Neuronal stem cell (in vitro differentiated cells): Measurements from ENCODE around the gene GAD1.

Source experiments
- DNase-seq: peaks from one replicate; pipeline ENCODE4 v3.0.0-alpha.2; 2013; ENCODE audit warnings: low spot score
- H2AFZ ChIP-seq: one replicate; pipeline ENCODE4 v1.6.1; 2013; ENCODE audit warnings: mild to moderate bottlenecking, low read length, inconsistent platforms
- H2AK5ac ChIP-seq: 2 replicates; pipeline ENCODE4 v1.6.1; 2013; ENCODE audit warnings: low read depth, mild to moderate bottlenecking, inconsistent platforms, low read length, moderate library complexity, mixed read lengths
- H2BK120ac ChIP-seq: 2 replicates; pipeline ENCODE4 v1.6.1; 2013; ENCODE audit warnings: low read depth, mild to moderate bottlenecking, inconsistent platforms, low read length, moderate library complexity, mixed read lengths
- H2BK12ac ChIP-seq: one replicate; pipeline ENCODE4 v1.6.1; 2013; ENCODE audit warnings: low read length, inconsistent platforms
- H2BK15ac ChIP-seq: 2 replicates; pipeline ENCODE4 v1.6.1; 2013; ENCODE audit warnings: mild to moderate bottlenecking, low read length, inconsistent platforms, mixed read lengths
- H2BK5ac ChIP-seq: one replicate; pipeline ENCODE4 v1.6.1; 2013; ENCODE audit warnings: inconsistent platforms, mild to moderate bottlenecking, low read length, moderate library complexity
- H3K14ac ChIP-seq: one replicate; pipeline ENCODE4 v1.6.1; 2013; ENCODE audit warnings: low read length, inconsistent platforms
- H3K18ac ChIP-seq: 2 replicates; pipeline ENCODE4 v1.6.1; 2013; ENCODE audit warnings: low read length, inconsistent platforms
- H3K23ac ChIP-seq: 2 replicates; pipeline ENCODE4 v1.6.1; 2013; ENCODE audit warnings: low read depth, mild to moderate bottlenecking, mixed read lengths, low read length, inconsistent platforms; ENCODE audit not compliant: poor library complexity
- H3K27ac ChIP-seq: replicated peaks from 3 replicates; pipeline ENCODE4 v1.5.1; 2013; ENCODE audit warnings: low read length, inconsistent platforms
- H3K27me3 ChIP-seq, 3 experiments: 2 replicates each; pipeline ENCODE4 v1.6.1; 2013; ENCODE audit warnings: low read length in 3 of 3, mild to moderate bottlenecking in 2 of 3, inconsistent platforms in 1 of 3, low read depth in 1 of 3, mixed read lengths in 1 of 3, moderate library complexity in 1 of 3; ENCODE audit not compliant: control insufficient read depth in 3 of 3, insufficient read depth in 3 of 3
- H3K36me3 ChIP-seq, 2 donors: replicated peaks in 1 of 2; 2 replicates each; pipeline ENCODE4 v1.6.1; 2013; ENCODE audit warnings: low read length in 2 of 2; ENCODE audit not compliant: control insufficient read depth in 2 of 2, insufficient read depth in 2 of 2
- H3K4ac ChIP-seq: 2 replicates; pipeline ENCODE4 v1.6.1; 2013; ENCODE audit warnings: inconsistent platforms, mild to moderate bottlenecking, low read length, moderate library complexity
- H3K4me1 ChIP-seq, 2 donors: 1 replicate in 1 of 2; 2 replicates in 1 of 2; pipeline ENCODE4 v1.6.1; 2013; ENCODE audit warnings: low read length in 2 of 2, low read depth in 1 of 2; ENCODE audit not compliant: control insufficient read depth in 2 of 2, insufficient read depth in 1 of 2
- H3K4me2 ChIP-seq: one replicate; pipeline ENCODE4 v1.6.1; 2013; ENCODE audit warnings: mild to moderate bottlenecking, low read length, inconsistent platforms; ENCODE audit not compliant: insufficient read depth, poor library complexity, severe bottlenecking
- H3K4me3 ChIP-seq, 2 donors: 2 replicates each; pipeline ENCODE4 v1.5.1; 2013; ENCODE audit warnings: low read length in 2 of 2, mild to moderate bottlenecking in 2 of 2, inconsistent platforms in 1 of 2, moderate library complexity in 1 of 2
- H3K79me1 ChIP-seq: one replicate; pipeline ENCODE4 v1.6.1; 2013; ENCODE audit warnings: low read depth, mild to moderate bottlenecking, inconsistent platforms, low read length, moderate library complexity
- H3K9ac ChIP-seq: one replicate; pipeline ENCODE4 v1.6.1; 2013; ENCODE audit warnings: mild to moderate bottlenecking, low read depth, low read length, inconsistent platforms; ENCODE audit not compliant: poor library complexity
- H3K9me3 ChIP-seq, 2 donors: replicated peaks in 1 of 2; 2 replicates each; pipeline versions ENCODE3 to v1.6.1; 2013; ENCODE audit warnings: low read length in 2 of 2, mild to moderate bottlenecking in 2 of 2, inconsistent platforms in 1 of 2, low read depth in 1 of 2, mixed read lengths in 1 of 2, moderate library complexity in 1 of 2; ENCODE audit not compliant: control insufficient read depth in 2 of 2, insufficient read depth in 1 of 2
- H4K8ac ChIP-seq: one replicate; pipeline ENCODE4 v1.6.1; 2013; ENCODE audit warnings: low read depth, mild to moderate bottlenecking, inconsistent platforms, low read length, moderate library complexity
- H4K91ac ChIP-seq: one replicate; pipeline ENCODE4 v1.6.1; 2013; ENCODE audit warnings: low read length, low read depth, mild to moderate bottlenecking, inconsistent platforms; ENCODE audit not compliant: poor library complexity
- WGBS, 2 donors: extraction: QIAGEN DNeasy Blood & Tissue Kit; methylation state at CpG; one replicate each; pipeline ENCODE4 v1.1.7; 2013; ENCODE audit warnings: missing lambda C conversion rate in 2 of 2, mixed read lengths in 1 of 2; ENCODE audit not compliant: insufficient read length in 2 of 2, insufficient replicate concordance in 1 of 2; ENCODE audit errors: extremely low coverage in 2 of 2; 5-methylcytosine and 5-hydroxymethylcytosine counted together

The GAD1 gene

GRCh38 chr2:170814533-170815230 is 2.0 kb upstream of the GAD1 start:
- H3K79me1 ChIP-seq, result no peaks in the 10 kb centered on the region
- H2AFZ ChIP-seq, result no peak overlapping the region
- no peak overlapping the region for H4K8ac ChIP-seq
- H2BK12ac ChIP-seq, result no peak overlapping the region
- H3K36me3 ChIP-seq, result no peaks in the 10 kb centered on the region
- WGBS, 2 donors, result no CpG with 5 or more reads among the region's 31 CpGs
- no peak overlapping the region for H4K91ac ChIP-seq
- peak overlapping the region; percentile 37 for H3K23ac ChIP-seq
- no peak for DNase-seq
- H2BK120ac ChIP-seq, result no peak overlapping the region
- H2BK15ac ChIP-seq, result no peak overlapping the region
- no peak overlapping the region for H3K4me2 ChIP-seq
- no peak overlapping the region for H3K9ac ChIP-seq
- no peak overlapping the region for H2BK5ac ChIP-seq
- no peak overlapping the region for H3K27ac ChIP-seq
- peak overlapping the region; percentile 48 for H3K18ac ChIP-seq
- H2AK5ac ChIP-seq, result no peak overlapping the region
- peaks cover 32 to 68% (median 67%) of the 10 kb centered on the region in 3 experiments for H3K27me3 ChIP-seq
- no peak overlapping the region for H3K14ac ChIP-seq
- H3K4ac ChIP-seq, result no peak overlapping the region
- no peak overlapping the region for H3K4me3 ChIP-seq
- H3K4me1 ChIP-seq, result peaks cover 16 to 18% of the 10 kb centered on the region in 2 donors
- H3K9me3 ChIP-seq, result no peaks in the 10 kb centered on the region

DNA sequence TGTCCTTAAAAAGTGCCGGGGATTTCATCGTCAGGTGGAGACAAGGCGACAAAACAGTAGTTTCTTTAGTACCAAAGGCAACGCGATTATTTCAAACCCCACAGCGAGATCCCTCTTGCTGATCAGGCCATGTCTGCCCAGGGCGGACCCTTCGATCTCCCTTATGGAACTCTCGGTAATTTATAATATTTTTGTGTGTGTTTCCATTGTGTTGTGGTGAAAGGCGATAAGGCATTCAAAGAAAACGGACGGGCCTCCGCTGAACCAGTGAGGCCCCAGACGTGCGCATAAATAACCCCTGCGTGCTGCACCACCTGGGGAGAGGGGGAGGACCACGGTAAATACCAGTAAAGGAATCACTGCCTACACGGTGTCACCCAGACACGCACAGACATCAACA is 1.4 kb upstream of the GAD1 start:
- Histone ChIP-seq H2BK5ac (no peak overlapping the region), H3K27me3 (peaks cover 36 to 74% (median 73%) of the 10 kb centered on the region in 3 experiments), H2AFZ (no peak overlapping the region), H3K36me3 (no peaks in the 10 kb centered on the region), H3K4ac (no peak overlapping the region), H3K4me1 (peaks cover 17 to 18% of the 10 kb centered on the region in 2 donors), H3K14ac (no peak overlapping the region), H2BK120ac (no peak overlapping the region), H3K79me1 (no peaks in the 10 kb centered on the region), H3K18ac (peak overlapping the region; percentile 48), H3K9ac (no peak overlapping the region), H3K4me2 (peak overlapping the region; percentile 95), H4K8ac (no peak overlapping the region), H3K9me3 (no peaks in the 10 kb centered on the region), H2AK5ac (no peak overlapping the region), H3K27ac (no peak overlapping the region), H2BK15ac (no peak overlapping the region), H3K4me3 (no peak overlapping the region), H3K23ac (peak overlapping the region; percentile 37), H2BK12ac (no peak overlapping the region), H4K91ac (no peak overlapping the region)
- no CpG with 5 or more reads among the region's 19 CpGs for WGBS, 2 donors
- DNase-seq, result no peak

- H4K91ac ChIP-seq, result no peak overlapping the region
- H3K27ac ChIP-seq, result no peak overlapping the region
- H3K4me1 ChIP-seq, result peaks cover 17 to 18% of the 10 kb centered on the region in 2 donors
- peak overlapping the region; percentile 45 for H3K18ac ChIP-seq
- no peak overlapping the region for H3K23ac ChIP-seq
- peak overlapping the region; percentile 95 for H3K4me2 ChIP-seq
- no peaks in the 10 kb centered on the region for H3K79me1 ChIP-seq
- no peak overlapping the region for H3K4me3 ChIP-seq
- peaks cover 0 to 3% of the 10 kb centered on the region in 2 donors for H3K9me3 ChIP-seq
- no peak overlapping the region for H2BK15ac ChIP-seq
- WGBS, 2 donors, result no CpG with 5 or more reads among the region's 52 CpGs
- H2BK5ac ChIP-seq, result no peak overlapping the region
- no peak overlapping the region for H3K4ac ChIP-seq
- no peak overlapping the region for H2BK12ac ChIP-seq
- no peaks in the 10 kb centered on the region for H3K36me3 ChIP-seq
- peak; percentile 84 for DNase-seq
- no peak overlapping the region for H3K14ac ChIP-seq
- H2AFZ ChIP-seq, result peak overlapping the region; percentile 95
- no peak overlapping the region for H4K8ac ChIP-seq
- peaks cover 42 to 80% (median 79%) of the 10 kb centered on the region in 3 experiments for H3K27me3 ChIP-seq
- no peak overlapping the region for H2BK120ac ChIP-seq
- H2AK5ac ChIP-seq, result no peak overlapping the region
- H3K9ac ChIP-seq, result peak overlapping the region; percentile 46
Observed at GRCh38 chr2:170815746-170816503, 762 bp upstream of the GAD1 start.
